Neuronal stem cell (in vitro differentiated cells): ENCODE results near the gene COG7.

Source experiments
- DNase-seq: peaks from one replicate; pipeline ENCODE4 v3.0.0-alpha.2; 2013; ENCODE audit warnings: low spot score
- H2AFZ ChIP-seq: one replicate; pipeline ENCODE4 v1.6.1; 2013; ENCODE audit warnings: mild to moderate bottlenecking, low read length, inconsistent platforms
- H2AK5ac ChIP-seq: 2 replicates; pipeline ENCODE4 v1.6.1; 2013; ENCODE audit warnings: low read depth, mild to moderate bottlenecking, inconsistent platforms, low read length, moderate library complexity, mixed read lengths
- H2BK120ac ChIP-seq: 2 replicates; pipeline ENCODE4 v1.6.1; 2013; ENCODE audit warnings: low read depth, mild to moderate bottlenecking, inconsistent platforms, low read length, moderate library complexity, mixed read lengths
- H2BK12ac ChIP-seq: one replicate; pipeline ENCODE4 v1.6.1; 2013; ENCODE audit warnings: low read length, inconsistent platforms
- H2BK15ac ChIP-seq: 2 replicates; pipeline ENCODE4 v1.6.1; 2013; ENCODE audit warnings: mild to moderate bottlenecking, low read length, inconsistent platforms, mixed read lengths
- H2BK5ac ChIP-seq: one replicate; pipeline ENCODE4 v1.6.1; 2013; ENCODE audit warnings: inconsistent platforms, mild to moderate bottlenecking, low read length, moderate library complexity
- H3K14ac ChIP-seq: one replicate; pipeline ENCODE4 v1.6.1; 2013; ENCODE audit warnings: low read length, inconsistent platforms
- H3K18ac ChIP-seq: 2 replicates; pipeline ENCODE4 v1.6.1; 2013; ENCODE audit warnings: low read length, inconsistent platforms
- H3K23ac ChIP-seq: 2 replicates; pipeline ENCODE4 v1.6.1; 2013; ENCODE audit warnings: low read depth, mild to moderate bottlenecking, mixed read lengths, low read length, inconsistent platforms; ENCODE audit not compliant: poor library complexity
- H3K27ac ChIP-seq: replicated peaks from 3 replicates; pipeline ENCODE4 v1.5.1; 2013; ENCODE audit warnings: low read length, inconsistent platforms
- H3K27me3 ChIP-seq, 3 experiments: 2 replicates each; pipeline ENCODE4 v1.6.1; 2013; ENCODE audit warnings: low read length in 3 of 3, mild to moderate bottlenecking in 2 of 3, inconsistent platforms in 1 of 3, low read depth in 1 of 3, mixed read lengths in 1 of 3, moderate library complexity in 1 of 3; ENCODE audit not compliant: control insufficient read depth in 3 of 3, insufficient read depth in 3 of 3
- H3K36me3 ChIP-seq, 2 donors: replicated peaks in 1 of 2; 2 replicates each; pipeline ENCODE4 v1.6.1; 2013; ENCODE audit warnings: low read length in 2 of 2; ENCODE audit not compliant: control insufficient read depth in 2 of 2, insufficient read depth in 2 of 2
- H3K4ac ChIP-seq: 2 replicates; pipeline ENCODE4 v1.6.1; 2013; ENCODE audit warnings: inconsistent platforms, mild to moderate bottlenecking, low read length, moderate library complexity
- H3K4me1 ChIP-seq, 2 donors: 1 replicate in 1 of 2; 2 replicates in 1 of 2; pipeline ENCODE4 v1.6.1; 2013; ENCODE audit warnings: low read length in 2 of 2, low read depth in 1 of 2; ENCODE audit not compliant: control insufficient read depth in 2 of 2, insufficient read depth in 1 of 2
- H3K4me2 ChIP-seq: one replicate; pipeline ENCODE4 v1.6.1; 2013; ENCODE audit warnings: mild to moderate bottlenecking, low read length, inconsistent platforms; ENCODE audit not compliant: insufficient read depth, poor library complexity, severe bottlenecking
- H3K4me3 ChIP-seq, 2 donors: 2 replicates each; pipeline ENCODE4 v1.5.1; 2013; ENCODE audit warnings: low read length in 2 of 2, mild to moderate bottlenecking in 2 of 2, inconsistent platforms in 1 of 2, moderate library complexity in 1 of 2
- H3K79me1 ChIP-seq: one replicate; pipeline ENCODE4 v1.6.1; 2013; ENCODE audit warnings: low read depth, mild to moderate bottlenecking, inconsistent platforms, low read length, moderate library complexity
- H3K9ac ChIP-seq: one replicate; pipeline ENCODE4 v1.6.1; 2013; ENCODE audit warnings: mild to moderate bottlenecking, low read depth, low read length, inconsistent platforms; ENCODE audit not compliant: poor library complexity
- H3K9me3 ChIP-seq, 2 donors: replicated peaks in 1 of 2; 2 replicates each; pipeline versions ENCODE3 to v1.6.1; 2013; ENCODE audit warnings: low read length in 2 of 2, mild to moderate bottlenecking in 2 of 2, inconsistent platforms in 1 of 2, low read depth in 1 of 2, mixed read lengths in 1 of 2, moderate library complexity in 1 of 2; ENCODE audit not compliant: control insufficient read depth in 2 of 2, insufficient read depth in 1 of 2
- H4K8ac ChIP-seq: one replicate; pipeline ENCODE4 v1.6.1; 2013; ENCODE audit warnings: low read depth, mild to moderate bottlenecking, inconsistent platforms, low read length, moderate library complexity
- H4K91ac ChIP-seq: one replicate; pipeline ENCODE4 v1.6.1; 2013; ENCODE audit warnings: low read length, low read depth, mild to moderate bottlenecking, inconsistent platforms; ENCODE audit not compliant: poor library complexity
- whole genome bisulfite sequencing, 2 donors: extraction: QIAGEN DNeasy Blood & Tissue Kit; methylation state at CpG; one replicate each; pipeline ENCODE4 v1.1.7; 2013; ENCODE audit warnings: missing lambda C conversion rate in 2 of 2, mixed read lengths in 1 of 2; ENCODE audit not compliant: insufficient read length in 2 of 2, insufficient replicate concordance in 1 of 2; ENCODE audit errors: extremely low coverage in 2 of 2; 5-methylcytosine and 5-hydroxymethylcytosine counted together

The COG7 gene

DNA sequence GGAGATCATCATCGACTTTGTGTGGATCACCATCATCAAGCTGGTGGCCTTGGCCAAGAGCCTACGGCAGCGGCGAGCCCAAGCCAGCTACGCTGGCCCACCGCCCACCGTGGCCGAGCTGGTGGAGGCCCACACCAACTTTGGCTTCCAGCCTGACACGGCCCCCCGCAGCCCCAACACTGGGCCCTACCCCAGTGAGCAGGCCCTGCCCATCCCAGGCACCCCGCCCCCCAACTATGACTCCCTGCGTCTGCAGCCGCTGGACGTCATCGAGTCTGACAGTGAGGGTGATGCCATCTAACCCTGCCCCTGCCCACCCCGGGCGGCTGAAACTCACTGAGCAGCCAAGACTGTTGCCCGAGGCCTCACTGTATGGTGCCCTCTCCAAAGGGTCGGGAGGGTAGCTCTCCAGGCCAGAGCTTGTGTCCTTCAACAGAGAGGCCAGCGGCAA, 72.5 kb downstream of the COG7 start:
- Histone ChIP-seq H2AFZ (no peak overlapping the region), H3K79me1 (no peaks in the 10 kb centered on the region), H4K8ac (no peak overlapping the region), H3K14ac (no peak overlapping the region), H3K18ac (peak overlapping the region; percentile 1), H3K23ac (peak overlapping the region; percentile 77), H3K9me3 (no peaks in the 10 kb centered on the region), H2BK15ac (no peak overlapping the region), H2BK5ac (no peak overlapping the region), H3K4me1 (peaks cover 0 to 6% of the 10 kb centered on the region in 2 donors), H2BK120ac (no peak overlapping the region), H2BK12ac (no peak overlapping the region), H3K4ac (no peak overlapping the region), H2AK5ac (peak overlapping the region; percentile 54), H4K91ac (no peak overlapping the region), H3K9ac (peak overlapping the region; percentile 12), H3K4me3 (no peak overlapping the region), H3K27me3 (peaks cover 0 to 5% (median 0%) of the 10 kb centered on the region in 3 experiments), H3K27ac (no peak overlapping the region), H3K4me2 (no peak overlapping the region), H3K36me3 (no peaks in the 10 kb centered on the region)
- WGBS, 2 donors, result no CpG with 5 or more reads among the region's 20 CpGs
- DNase-seq, result no peak

DNA sequence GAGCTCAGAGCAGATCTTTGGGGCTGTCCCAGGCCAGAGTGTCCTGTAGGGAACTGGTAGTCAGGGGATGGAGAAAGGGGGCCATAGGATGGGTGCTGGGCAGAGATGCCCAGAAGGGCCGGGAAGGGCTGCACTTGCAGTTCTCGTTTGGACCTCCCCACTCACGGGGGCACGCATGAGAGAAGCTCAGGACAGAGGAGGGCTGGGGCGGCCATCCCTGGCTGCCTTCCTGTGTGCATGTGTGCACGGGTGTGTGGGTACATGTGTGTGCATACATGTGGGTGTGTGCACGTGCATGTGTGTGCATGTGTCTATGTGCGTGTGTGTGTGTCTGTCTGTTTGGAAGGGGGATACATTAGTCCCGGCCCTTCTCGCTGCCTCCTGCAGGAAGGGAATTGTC, 73.3 kb downstream of the COG7 start:
- DNase-seq, result no peak
- peak overlapping the region; percentile 23 for H3K18ac ChIP-seq
- no CpG with 5 or more reads among the region's 10 CpGs for WGBS, 2 donors
- peaks cover 0 to 5% (median 0%) of the 10 kb centered on the region in 3 experiments for H3K27me3 ChIP-seq
- H3K23ac ChIP-seq, result peak overlapping the region; percentile 38
- peak overlapping the region; percentile 60 for H3K14ac ChIP-seq
- H2BK5ac ChIP-seq, result no peak overlapping the region
- H4K91ac ChIP-seq, result no peak overlapping the region
- H3K4me2 ChIP-seq, result no peak overlapping the region
- no peak overlapping the region for H2BK120ac ChIP-seq
- no peak overlapping the region for H3K9ac ChIP-seq
- H3K4me1 ChIP-seq, result peaks cover 0 to 6% of the 10 kb centered on the region in 2 donors
- H3K9me3 ChIP-seq, result no peaks in the 10 kb centered on the region
- H3K4ac ChIP-seq, result no peak overlapping the region
- H3K36me3 ChIP-seq, result no peaks in the 10 kb centered on the region
- no peak overlapping the region for H2BK15ac ChIP-seq
- no peak overlapping the region for H4K8ac ChIP-seq
- no peak overlapping the region for H2BK12ac ChIP-seq
- H3K79me1 ChIP-seq, result no peaks in the 10 kb centered on the region
- no peak overlapping the region for H2AK5ac ChIP-seq
- no peak overlapping the region for H2AFZ ChIP-seq
- H3K4me3 ChIP-seq, result no peak overlapping the region
- H3K27ac ChIP-seq, result no peak overlapping the region

DNA sequence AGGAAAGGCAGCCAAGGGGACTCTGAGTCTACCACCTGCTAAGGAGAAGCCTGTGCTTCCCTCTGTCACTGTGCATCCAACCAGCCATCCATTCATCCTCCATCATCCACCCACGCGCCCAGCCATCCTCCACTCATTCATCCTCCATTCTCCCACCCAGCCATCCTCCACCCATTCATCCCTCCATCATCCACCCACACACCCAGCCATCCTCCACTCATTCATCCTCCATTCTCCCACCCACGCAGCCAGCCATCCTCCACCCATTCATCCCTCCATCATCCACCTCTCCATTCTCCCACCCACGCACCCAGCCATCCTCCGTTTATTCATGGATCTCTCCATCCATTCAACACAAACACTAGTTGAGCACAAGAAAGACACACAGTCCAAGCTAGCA, 74.1 kb downstream of the COG7 start:
- Histone ChIP-seq H3K23ac (no peak overlapping the region), H3K79me1 (no peaks in the 10 kb centered on the region), H2BK120ac (no peak overlapping the region), H3K4me1 (peaks cover 0 to 6% of the 10 kb centered on the region in 2 donors), H2BK5ac (no peak overlapping the region), H3K18ac (peak overlapping the region; percentile 35), H2BK15ac (peak overlapping the region; percentile 65), H3K9me3 (no peaks in the 10 kb centered on the region), H3K36me3 (no peaks in the 10 kb centered on the region), H2AFZ (no peak overlapping the region), H4K91ac (no peak overlapping the region), H3K27me3 (peaks cover 0 to 5% (median 0%) of the 10 kb centered on the region in 3 experiments), H2AK5ac (peak overlapping the region; percentile 88), H4K8ac (no peak overlapping the region), H3K4me2 (no peak overlapping the region), H2BK12ac (peak overlapping the region; percentile 18), H3K4ac (no peak overlapping the region), H3K9ac (no peak overlapping the region), H3K14ac (no peak overlapping the region), H3K27ac (no peak overlapping the region), H3K4me3 (no peak overlapping the region)
- WGBS, 2 donors, result 100% methylated on average over 5 of the region's 5 CpGs; no CpG with 5 or more reads in 1 of the 2 donors
- no peak for DNase-seq

DNA sequence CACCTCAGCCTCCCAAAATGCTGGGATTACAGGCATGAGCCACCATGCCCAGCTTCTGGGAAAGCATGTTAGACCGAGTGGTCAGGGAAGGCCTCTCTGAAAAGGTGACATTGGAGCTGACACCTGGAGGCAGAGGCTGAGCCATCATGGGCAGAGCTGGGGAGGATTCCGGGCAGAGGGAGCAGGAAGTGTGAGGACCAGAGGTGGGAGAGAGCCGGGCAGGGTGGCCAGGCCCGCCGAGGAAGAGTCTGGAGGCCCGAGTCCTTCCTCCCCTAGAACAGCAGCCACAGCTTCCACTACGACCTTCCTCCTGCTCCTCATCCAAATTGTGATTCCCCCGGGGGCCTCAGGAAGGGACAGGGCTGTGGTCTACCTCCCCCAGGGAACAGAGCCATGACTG, 74.7 kb downstream of the COG7 start:
- H4K91ac ChIP-seq, result no peak overlapping the region
- WGBS, 2 donors, result no CpG with 5 or more reads among the region's 8 CpGs

More for the DNA sequence above, 74.7 kb downstream of the COG7 start:
- Histone ChIP-seq H3K27ac (no peak overlapping the region), H2BK12ac (no peak overlapping the region), H3K36me3 (no peaks in the 10 kb centered on the region), H4K8ac (no peak overlapping the region), H3K79me1 (no peaks in the 10 kb centered on the region), H3K14ac (peak overlapping the region; percentile 9), H3K27me3 (peaks cover 0 to 5% (median 0%) of the 10 kb centered on the region in 3 experiments), H3K18ac (peak overlapping the region; percentile 35), H3K4me3 (no peak overlapping the region), H2BK5ac (no peak overlapping the region), H3K4ac (no peak overlapping the region), H3K4me2 (no peak overlapping the region), H2AFZ (no peak overlapping the region), H3K9me3 (no peaks in the 10 kb centered on the region), H2AK5ac (peak overlapping the region; percentile 88), H2BK15ac (peak overlapping the region; percentile 51), H3K23ac (no peak overlapping the region), H2BK120ac (no peak overlapping the region), H3K4me1 (peaks cover 0 to 6% of the 10 kb centered on the region in 2 donors), H3K9ac (no peak overlapping the region)
- no peak for DNase-seq
